ENCODE data around the gene R3HDM2.
A peak's percentile ranks its signal among the peaks of the same experiment; 100 is the strongest.

Gene R3HDM2

GRCh38 chr12:57210926-57211692 lies 219.7 kb downstream of the R3HDM2 start:
- DNase-seq (ENCODE audit: insufficient read length, low spot score) (no peak), FAIRE-seq (no peak)

GRCh38 chr12:57210461-57210860 lies 220.4 kb downstream of the R3HDM2 start:
- DNase-seq (ENCODE audit: insufficient read length, low spot score) (no peak), FAIRE-seq (no peak)

DNA sequence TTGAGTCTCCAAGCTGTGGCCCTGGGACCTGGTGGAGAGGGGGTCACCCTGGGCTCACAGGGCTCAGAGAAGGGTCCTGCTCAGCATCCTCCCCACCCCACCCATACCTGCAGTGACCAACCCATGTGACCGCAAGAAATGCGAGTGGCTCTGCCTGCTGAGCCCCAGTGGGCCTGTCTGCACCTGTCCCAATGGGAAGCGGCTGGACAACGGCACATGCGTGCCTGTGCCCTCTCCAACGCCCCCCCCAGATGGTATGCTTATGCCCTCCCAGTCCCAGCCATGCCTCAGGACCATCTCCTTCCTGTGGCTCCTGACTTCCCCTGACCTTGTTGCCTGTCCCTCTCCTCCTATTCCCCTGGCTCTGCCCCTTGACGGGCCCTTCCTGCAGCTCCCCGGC lies 220.9 kb downstream of the R3HDM2 start:
- FAIRE-seq (no peak), DNase-seq (ENCODE audit: insufficient read length, low spot score) (no peak)

GRCh38 chr12:57208631-57209282 lies 222.1 kb downstream of the R3HDM2 start:
- DNase-seq (ENCODE audit: insufficient read length, low spot score) (no peak), FAIRE-seq (no peak)

DNA sequence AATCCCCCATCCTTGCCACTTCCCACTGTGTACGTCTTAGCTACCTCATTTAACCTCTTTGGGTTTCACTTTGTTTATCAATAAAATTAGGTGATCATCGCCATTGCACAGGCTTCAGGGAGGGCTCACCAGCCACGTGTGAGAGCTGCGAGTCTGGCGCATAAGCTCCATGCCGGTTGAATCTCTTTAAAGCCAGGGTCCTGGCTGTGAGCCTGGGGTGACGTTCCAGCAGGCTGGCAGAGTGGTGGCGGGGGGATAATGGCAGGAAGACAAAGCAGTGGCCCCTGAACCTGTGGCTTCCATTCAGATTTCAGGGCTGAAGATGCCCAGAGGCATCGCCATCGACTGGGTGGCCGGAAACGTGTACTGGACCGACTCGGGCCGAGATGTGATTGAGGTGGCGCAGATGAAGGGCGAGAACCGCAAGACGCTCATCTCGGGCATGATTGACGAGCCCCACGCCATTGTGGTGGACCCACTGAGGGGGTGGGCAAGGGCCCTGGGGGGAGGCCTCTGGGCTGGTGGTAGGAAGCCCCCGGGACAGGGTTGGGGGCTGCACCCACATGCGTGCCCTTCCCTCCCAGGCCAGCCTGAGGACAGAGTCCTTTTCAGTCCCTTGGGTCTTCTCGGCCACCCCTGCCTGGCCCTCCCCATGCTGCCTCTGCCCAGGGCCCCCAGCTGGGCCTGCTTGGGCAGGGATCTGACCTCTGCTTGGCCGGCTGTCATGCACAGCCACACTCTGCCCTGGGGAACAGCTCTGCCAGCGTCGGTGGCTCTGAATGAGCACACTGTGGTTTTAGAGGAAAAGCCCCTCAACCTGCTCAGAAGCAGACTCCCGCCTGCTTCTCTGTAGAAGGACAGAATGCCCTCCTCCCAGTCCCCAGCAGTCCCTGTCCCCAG lies 222.9 kb downstream of the R3HDM2 start:
- no peak for FAIRE-seq

DNA sequence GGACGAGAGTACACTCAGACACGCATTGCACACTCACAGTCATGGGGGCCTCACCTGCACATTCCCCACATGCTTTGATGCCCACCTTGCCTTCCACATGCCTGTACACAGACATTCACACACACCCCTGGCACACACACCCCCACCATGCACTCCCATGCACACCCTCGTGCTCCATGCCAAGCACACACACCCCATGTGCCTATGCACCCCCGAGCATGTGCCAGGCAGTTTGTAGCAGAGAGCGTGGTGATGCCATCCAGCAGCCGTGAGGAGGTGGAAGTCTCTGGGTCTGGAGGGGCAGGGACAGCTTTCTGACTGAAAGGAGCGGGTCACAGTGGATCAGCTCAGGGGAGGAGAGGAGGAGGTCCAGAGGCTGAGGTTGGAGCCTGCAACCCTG lies 224.9 kb downstream of the R3HDM2 start:
- peak; percentile 69 for FAIRE-seq

More for the DNA sequence above, 222.9 kb downstream of the R3HDM2 start:
- DNase-seq (ENCODE audit: insufficient read length, low spot score) = no peak

DNA sequence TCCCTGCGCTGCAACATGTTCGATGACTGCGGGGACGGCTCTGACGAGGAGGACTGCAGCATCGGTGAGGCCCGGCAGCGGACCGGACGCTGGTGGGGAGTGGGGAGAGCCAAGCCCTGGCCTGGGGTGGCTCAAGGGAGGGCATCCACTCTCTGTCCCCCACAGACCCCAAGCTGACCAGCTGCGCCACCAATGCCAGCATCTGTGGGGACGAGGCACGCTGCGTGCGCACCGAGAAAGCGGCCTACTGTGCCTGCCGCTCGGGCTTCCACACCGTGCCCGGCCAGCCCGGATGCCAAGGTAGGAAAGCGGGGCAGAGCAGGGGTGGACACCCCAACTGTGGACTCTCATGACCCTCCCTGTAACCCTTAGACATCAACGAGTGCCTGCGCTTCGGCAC lies 225.7 kb downstream of the R3HDM2 start:
- FAIRE-seq (no peak), DNase-seq (ENCODE audit: insufficient read length, low spot score) (no peak)

More for the DNA sequence above, 224.9 kb downstream of the R3HDM2 start:
- DNase-seq (ENCODE audit: insufficient read length, low spot score) = no peak

GRCh38 chr12:57204454-57204853 lies 226.4 kb downstream of the R3HDM2 start:
- no peak for FAIRE-seq

DNA sequence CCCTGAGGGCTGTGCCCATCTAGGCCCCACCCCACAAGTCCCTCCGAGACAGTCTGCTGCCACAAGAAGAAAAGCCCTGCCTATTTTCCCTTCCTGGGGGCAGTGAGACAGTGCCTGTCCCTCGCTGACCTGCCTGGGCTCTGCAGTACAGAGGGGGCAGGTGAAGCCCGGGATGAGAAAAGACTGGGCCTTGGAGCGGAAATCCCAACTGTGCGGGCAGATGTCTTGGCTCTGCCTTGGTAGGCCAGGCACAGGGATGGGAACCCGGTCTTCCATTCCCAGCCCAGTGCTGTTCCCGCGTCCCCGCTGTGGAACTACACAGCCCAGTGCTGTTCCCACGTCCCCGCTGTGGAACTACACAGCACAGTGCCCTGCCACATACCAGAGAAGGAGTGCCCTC lies 227.1 kb downstream of the R3HDM2 start:
- DNase-seq (ENCODE audit: insufficient read length, low spot score) (no peak), FAIRE-seq (no peak)

More at GRCh38 chr12:57204454-57204853, 226.4 kb downstream of the R3HDM2 start:
- DNase-seq (ENCODE audit: insufficient read length, low spot score) = no peak

Data from HTR-8/SVneo (cell line).